Keratinocyte (primary cell): Measurements from ENCODE around the gene PRKACA.

Experiments
- EZH2 ChIP-seq: IDR thresholded peaks from one replicate; pipeline ENCODE4 v1.6.1; 2012; ENCODE audit warnings: inconsistent platforms, mild to moderate bottlenecking, low read length, moderate library complexity
- TF ChIP-seq, protein P1 (sequence below), 3 experiments: IDR thresholded peaks in 1 of 3; conservative IDR thresholded peaks in 1 of 3; optimal IDR thresholded peaks in 1 of 3; 2 replicates in 2 of 3; 3 replicates in 1 of 3; pipeline versions ENCODE3 to v1.5.1; 2011; ENCODE audit warnings: low read length in 3 of 3, mild to moderate bottlenecking in 3 of 3, moderate library complexity in 2 of 3, control low read depth in 1 of 3, inconsistent platforms in 1 of 3; ENCODE audit not compliant: insufficient read depth in 2 of 3; ENCODE audit errors: extremely low read depth in 1 of 3

DNA sequence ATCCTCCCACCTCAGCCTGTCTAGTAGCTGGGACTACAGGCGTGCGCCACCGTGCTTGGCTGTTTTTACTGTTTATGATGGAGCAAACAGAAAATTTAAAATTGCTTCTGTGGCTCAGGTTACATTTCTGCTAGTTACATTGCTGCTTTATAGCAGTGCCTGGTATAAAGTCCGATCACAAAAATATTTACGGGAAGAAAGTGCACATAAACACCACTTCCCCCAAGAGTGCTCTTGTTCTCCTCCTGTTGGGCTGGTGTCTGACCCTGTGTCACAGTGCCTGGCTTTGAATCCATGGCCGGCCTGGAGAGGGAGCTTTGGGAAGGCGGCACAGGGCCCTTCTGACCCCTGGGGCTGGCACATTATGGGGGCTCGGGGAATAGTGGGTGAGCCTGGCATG lies 11.9 kb downstream of the PRKACA start:
- TF ChIP-seq, protein P1, sequence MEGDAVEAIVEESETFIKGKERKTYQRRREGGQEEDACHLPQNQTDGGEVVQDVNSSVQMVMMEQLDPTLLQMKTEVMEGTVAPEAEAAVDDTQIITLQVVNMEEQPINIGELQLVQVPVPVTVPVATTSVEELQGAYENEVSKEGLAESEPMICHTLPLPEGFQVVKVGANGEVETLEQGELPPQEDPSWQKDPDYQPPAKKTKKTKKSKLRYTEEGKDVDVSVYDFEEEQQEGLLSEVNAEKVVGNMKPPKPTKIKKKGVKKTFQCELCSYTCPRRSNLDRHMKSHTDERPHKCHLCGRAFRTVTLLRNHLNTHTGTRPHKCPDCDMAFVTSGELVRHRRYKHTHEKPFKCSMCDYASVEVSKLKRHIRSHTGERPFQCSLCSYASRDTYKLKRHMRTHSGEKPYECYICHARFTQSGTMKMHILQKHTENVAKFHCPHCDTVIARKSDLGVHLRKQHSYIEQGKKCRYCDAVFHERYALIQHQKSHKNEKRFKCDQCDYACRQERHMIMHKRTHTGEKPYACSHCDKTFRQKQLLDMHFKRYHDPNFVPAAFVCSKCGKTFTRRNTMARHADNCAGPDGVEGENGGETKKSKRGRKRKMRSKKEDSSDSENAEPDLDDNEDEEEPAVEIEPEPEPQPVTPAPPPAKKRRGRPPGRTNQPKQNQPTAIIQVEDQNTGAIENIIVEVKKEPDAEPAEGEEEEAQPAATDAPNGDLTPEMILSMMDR (optimal IDR thresholded peaks at IDR 0.05 in 1 of 3, IDR thresholded peaks at IDR 0.05 in 1 of 3, conservative IDR thresholded peaks at IDR 0.05 in 1 of 3; ENCODE audit: extremely low read depth in 1 of 3, insufficient read depth in 2 of 3, low read length in 3 of 3), result no peak
- no peak for TF ChIP-seq EZH2
